ENCODE measurements around the gene METTL2A.
"Not testable (repeated sequence)": the region's sequence is repeated elsewhere in the genome, so short reads cannot be mapped to it uniquely, and the experiment has no call there.

GRCh38 chr17:62478880-62479638 is 55.4 kb downstream of the METTL2A start:
- TF ChIP-seq CTCF (IDR thresholded peaks at IDR 0.05); POLR2A (IDR thresholded peaks at IDR 0.05; ENCODE audit: low read depth): not testable (repeated sequence)

All from esophagus muscularis mucosa (tissue), 3 donors.